GM19025 (cell line): Measurements from ENCODE around the gene ASB6.
A peak's percentile ranks its signal among the peaks of the same experiment; 100 is the strongest.

Experiments
- ATAC-seq: cut with Tn5 transposase; IDR thresholded peaks from one replicate; pipeline ENCODE4 v1.9.1; 2021; ENCODE audit warnings: mild to moderate bottlenecking, low read depth, moderate library complexity; ENCODE audit not compliant: unreplicated experiment

Gene ASB6

GRCh38 chr9:129610473-129611306 lies 31.3 kb downstream of the ASB6 start:
- ATAC-seq = peak; percentile 56

GRCh38 chr9:129610213-129610472 lies 31.8 kb downstream of the ASB6 start:
- ATAC-seq = no peak

DNA sequence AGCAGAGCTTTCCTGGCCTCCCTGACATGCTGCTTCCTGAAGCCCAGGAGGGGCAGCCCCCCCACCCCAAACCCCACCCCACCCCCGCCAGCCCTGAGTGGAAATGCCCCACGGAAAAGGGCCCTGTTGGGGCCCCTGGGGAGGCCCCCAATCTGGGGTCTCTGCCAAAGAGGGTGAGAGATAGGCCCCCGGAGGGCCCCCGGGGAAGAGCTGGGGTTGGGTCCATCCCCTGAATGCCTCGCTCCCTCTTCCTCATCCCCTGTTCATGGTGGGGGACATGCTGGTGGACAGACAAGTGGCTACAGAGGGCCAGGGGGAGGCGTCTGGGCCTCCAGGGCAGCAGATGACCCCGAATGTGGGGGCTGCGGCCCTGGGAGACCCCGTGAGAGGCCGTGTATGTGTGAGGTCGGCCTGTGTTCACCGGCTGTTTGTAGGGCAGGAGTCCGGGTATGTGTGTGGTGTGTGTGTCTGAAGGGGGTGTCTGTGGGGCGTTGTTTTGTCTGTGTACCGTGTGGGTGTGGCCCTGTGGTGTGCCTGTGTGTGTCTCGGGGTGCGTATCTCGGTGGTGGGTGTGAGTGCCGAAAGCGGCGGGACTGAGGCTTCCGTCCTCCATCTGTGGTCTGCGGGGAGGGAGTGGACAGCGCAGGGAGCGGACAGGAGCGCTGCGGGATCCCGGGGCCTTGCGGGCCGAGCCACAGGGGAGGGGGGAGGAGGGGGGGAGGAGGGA lies 32.3 kb downstream of the ASB6 start:
- no peak for ATAC-seq

GRCh38 chr9:129608561-129609481 lies 33.1 kb downstream of the ASB6 start:
- no peak for ATAC-seq

- no peak for ATAC-seq
Observed at GRCh38 chr9:129607027-129607387, 34.9 kb downstream of the ASB6 start.

DNA sequence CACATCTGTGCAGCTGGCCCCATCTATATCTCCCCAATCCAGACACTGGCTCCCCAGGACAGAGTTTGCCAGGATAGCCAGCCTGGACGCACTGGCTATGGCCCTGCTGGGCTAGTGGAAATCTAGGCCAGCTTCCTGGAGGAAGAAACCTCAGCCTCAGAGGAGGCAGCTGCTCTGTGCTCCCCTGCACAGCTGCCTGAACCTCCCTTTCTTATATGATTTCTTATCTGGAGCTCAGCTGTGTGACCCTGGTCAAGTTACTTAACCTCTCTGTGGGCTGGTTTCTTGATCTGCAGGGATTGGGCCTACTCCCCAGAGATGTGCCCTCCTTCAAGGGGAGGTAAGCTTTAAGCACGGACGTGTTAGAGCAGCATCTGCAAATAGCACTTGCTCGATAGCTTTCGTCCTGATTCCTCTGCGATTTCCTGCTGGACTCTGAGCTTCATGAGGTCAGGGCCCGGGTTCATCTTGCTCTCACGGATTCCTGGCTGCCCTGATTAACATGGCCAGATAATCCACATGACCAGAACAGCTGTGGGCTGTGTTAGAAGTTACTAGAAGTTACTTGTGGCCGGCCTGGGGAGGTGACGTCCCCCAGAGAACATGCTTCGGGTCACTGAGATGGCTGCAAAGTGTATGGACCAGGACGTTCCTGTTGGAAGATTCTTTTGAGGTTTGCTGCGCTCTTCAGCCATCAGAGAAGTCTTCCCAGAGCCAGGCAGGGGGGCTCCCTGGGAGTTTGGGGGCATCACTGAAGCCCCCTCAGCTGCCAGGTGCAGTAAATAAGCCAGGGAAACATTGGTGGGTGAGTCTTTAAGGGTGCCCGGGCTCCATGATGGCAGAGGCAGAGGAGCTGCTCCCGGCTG lies 35.6 kb downstream of the ASB6 start:
- no peak for ATAC-seq

DNA sequence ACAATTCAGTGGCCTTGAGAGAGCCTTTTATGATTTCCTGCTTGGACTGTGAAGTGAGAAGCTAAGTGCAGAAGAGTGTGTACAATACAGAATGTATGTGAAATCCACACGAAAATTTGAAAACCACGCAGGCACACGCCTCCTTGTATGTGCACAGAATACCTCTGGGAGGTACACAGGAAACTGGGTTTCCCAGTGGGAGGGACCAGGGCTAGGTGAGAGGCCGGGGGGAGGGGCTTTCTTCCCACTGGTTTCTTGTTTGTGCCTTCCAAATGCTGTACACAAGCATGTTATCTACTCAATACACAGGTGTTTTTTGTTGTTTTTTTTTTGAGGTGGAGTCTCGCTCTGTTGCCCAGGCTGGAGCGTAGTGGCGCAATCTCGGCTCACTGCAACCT lies 37.2 kb downstream of the ASB6 start:
- ATAC-seq = no peak

DNA sequence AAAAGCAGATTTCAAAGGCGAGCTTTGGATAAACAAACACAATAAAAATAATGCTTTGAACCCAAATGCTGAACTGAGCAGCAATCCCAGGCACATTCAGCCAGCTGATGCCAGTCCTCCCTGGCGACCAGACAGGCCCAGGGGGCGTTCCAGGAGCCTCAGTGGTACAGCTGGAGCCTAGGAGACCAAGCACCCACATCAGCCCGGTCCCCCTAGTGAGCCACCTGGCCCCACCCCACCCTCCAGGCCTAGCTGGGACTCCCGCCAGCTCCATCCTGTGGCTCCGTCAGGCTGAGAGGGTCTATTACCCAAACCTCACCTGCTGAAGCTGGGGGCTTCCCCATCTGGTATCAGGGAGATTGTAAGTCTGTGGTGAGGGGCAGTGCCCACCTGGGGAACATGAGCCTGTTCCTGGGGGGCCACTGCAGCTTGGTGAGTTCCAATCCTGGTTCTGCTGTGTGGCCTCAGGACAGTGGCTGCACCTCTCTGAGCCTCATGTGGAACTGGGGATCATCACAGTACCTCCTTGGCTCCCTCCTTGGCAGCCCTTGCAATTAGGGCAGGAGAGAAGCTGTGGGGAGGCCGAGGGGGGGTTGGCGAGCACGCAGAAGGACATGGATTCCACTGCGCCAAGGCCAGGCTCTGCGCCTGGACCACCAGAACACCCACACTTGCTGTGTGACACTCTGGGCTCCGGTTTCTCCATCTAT lies 37.7 kb downstream of the ASB6 start:
- ATAC-seq = no peak

DNA sequence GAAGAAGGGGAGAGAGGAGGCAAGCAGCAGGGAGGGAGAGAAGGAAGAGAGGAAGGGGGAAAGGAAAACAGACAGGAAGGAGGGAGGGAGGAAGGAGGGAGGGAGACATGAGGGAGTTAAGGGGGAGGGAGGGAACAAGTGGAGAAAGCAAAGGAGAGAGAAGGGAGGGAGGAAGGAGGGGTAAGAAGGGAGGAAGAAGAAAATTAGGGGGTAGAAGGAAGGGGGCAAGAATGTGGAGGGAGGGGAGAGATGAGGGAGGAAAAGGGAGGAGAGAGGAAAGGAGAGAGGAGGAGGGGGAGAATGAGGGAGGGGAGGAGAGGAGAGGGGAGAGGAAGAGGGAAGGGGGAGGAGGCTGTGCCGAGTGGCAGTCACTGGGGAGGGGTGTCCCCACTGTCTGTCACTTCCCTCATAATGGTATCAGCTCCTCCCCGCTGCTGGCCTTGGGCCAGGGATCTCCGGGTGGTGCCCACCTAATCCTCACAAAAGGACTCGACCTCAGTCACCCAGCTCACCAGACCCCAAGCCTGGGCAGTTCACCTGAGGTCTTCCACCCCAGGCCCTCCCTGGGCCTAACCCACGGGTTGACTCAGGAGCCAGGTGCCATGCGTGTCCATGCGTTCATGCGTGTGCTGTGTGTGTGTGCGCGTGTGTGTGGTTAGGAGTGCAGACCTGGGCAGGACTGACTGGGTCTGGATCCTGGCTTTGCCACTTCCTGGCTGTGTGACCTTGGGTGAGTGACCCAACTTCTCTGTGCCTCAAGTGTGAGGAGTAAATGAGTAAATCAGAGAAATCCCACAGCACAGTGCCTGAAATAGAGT lies 39.1 kb downstream of the ASB6 start:
- no peak for ATAC-seq

DNA sequence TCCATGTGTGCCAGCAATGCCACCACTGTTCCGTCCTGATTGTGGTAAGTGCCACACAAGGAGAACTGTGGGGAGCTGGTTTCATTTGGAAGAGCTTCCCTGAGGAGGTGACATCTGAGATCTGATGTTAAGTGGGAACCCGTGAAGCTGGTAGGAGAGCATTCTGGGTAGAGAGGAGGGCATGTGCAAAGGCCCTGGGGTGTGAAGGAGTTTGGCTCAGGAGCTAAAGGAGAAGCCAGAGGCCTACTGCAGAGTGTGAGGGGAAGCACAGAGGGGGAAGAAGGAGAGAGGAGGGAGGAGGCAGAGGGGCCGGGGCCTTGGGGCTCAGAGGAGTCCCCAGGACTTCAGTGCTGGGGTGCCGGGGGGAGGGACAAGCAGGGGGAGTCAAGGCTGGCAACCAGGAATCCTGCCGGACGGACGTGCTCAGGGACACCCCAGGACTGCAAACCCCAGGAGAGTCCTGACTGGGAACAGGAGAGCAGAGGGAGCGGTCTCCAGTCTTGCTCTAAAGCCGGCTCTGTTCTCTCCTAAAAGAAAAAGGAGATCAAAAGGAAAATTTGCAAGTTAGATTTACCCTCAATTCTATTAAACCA lies 40.8 kb downstream of the ASB6 start:
- ATAC-seq = no peak

DNA sequence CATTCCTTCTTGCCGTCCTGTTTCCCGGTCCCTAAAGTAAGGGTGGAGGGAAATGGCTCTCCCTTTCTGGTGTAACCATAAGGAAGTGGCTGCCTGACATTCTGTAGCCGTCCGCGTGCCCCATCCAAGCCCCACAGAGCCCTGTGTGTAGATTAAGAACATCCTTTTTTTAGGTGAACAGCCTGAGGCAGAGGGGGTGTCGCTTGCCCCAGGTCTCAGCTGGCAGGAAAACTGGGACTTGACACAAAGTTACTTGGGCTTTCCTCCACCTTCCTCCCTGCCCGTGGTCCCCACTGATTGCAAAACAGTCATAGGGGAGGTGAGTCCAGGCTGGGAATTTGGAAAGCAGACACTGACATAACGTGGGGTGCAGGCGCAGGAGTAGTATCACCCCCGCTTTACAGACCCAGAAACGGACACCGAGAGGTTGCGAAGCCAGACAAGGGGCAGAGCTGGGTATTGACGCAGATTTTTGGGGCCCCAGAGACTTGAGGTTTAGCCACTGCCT lies 43.8 kb downstream of the ASB6 start:
- no peak for ATAC-seq

GRCh38 chr9:129597355-129598088 lies 44.4 kb downstream of the ASB6 start:
- ATAC-seq = no peak

DNA sequence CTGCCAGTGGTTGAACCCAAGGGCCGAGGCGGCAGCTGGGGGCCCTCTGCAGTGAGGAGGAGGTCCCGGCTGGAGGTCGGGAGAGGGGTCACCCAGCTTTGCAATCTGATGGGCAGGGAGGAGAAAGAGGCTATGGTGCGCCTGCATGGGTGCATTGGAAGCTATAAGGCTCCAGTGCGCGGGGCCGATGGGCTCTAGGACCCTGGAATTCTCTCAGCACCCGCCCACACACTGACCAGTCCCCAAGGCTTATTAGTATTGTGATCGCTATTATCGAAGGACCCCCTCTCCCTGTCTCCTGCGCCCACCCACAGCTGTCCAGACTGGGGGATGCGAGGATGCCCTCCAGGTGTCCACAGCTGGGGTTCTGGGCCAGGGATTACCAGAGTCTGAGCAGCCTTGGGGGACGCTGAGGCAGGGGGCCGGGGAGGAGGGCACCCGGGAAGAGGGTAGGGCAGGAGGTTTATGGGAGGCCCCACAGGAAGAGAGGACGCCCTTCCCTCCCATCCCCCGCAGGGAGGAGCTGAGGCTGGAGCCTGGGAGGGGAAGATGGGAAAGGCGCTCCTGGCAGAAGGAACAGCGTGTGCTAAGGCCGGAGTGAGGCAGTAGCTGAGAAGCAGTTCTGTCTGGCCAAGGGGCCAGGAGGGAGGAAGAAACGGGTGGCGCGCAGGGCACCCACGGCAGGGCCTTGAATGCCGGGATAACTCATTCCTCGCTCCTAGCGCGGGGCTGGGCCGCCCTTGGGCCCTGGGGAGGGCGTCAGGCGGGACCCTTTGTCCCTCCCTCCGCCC lies 45.2 kb downstream of the ASB6 start:
- no peak for ATAC-seq

- ATAC-seq = no peak
Observed at GRCh38 chr9:129595903-129596540, 45.9 kb downstream of the ASB6 start.

- ATAC-seq = no peak
Observed at GRCh38 chr9:129595311-129595741, 46.6 kb downstream of the ASB6 start.

- no peak for ATAC-seq
Observed at GRCh38 chr9:129594632-129595031, 47.3 kb downstream of the ASB6 start.
